ENCODE data around the gene C1QTNF3.

The C1QTNF3 gene

GRCh38 chr5:33973271-33973670 is 69.7 kb downstream of the C1QTNF3 start:
- Histone ChIP-seq H3K4me1 (ENCODE audit: control extremely low read depth in 1 of 4, control insufficient read depth in 4 of 4, insufficient read depth in 4 of 4, low read length in 3 of 4) (no peaks in the 10 kb centered on the region), H3K4me3 (ENCODE audit: control insufficient read depth in 1 of 7, extremely low read depth in 1 of 7, insufficient read depth in 4 of 7, low read depth in 2 of 7, low read length in 6 of 7) (no peak overlapping the region), H3K9me3 (ENCODE audit: control extremely low read depth in 1 of 5, control insufficient read depth in 4 of 5, insufficient read depth in 2 of 5, low read depth in 1 of 5, low read length in 4 of 5) (no peaks in the 10 kb centered on the region), H3K36me3 (ENCODE audit: control insufficient read depth in 4 of 4, insufficient read depth in 4 of 4, low read length in 3 of 4) (no peaks in the 10 kb centered on the region), H3K27ac (ENCODE audit: insufficient read depth in 1 of 2, low read depth in 1 of 2, low read length in 2 of 2, poor library complexity in 1 of 2, severe bottlenecking in 2 of 2) (no peak overlapping the region), H3K27me3 (replicated peaks in 2 of 5; ENCODE audit: control insufficient read depth in 4 of 5, insufficient read depth in 5 of 5, low read length in 4 of 5) (peaks cover 0 to 2% (median 0%) of the 10 kb centered on the region in 5 experiments)
- WGBS (ENCODE audit: insufficient coverage), result 100% methylated on average over 1 of the region's 2 CpGs
- ChIA-PET POLR2A (no interaction called here), CTCF (no interaction called here)
- no peak for DNase-seq

- CTCF ChIA-PET, result interaction anchor here (0.8 to 2.8 kb wide), 20 partner anchors 9 to 596 kb away, joined by 3 to 19 read pairs (median 4); partner anchors contain the start of gene SLC45A2
- POLR2A ChIA-PET, result interaction anchor here (0.5 kb wide), 1 partner anchor 525 kb away, joined by 5 read pairs; no protein-coding TSS in a partner anchor
- WGBS (ENCODE audit: insufficient coverage), result 54% methylated on average over 10 of the region's 10 CpGs
These were observed 73.2 kb downstream of the C1QTNF3 start for GRCh38 chr5:33969572-33970452.

GRCh38 chr5:33968211-33969005 is 74.6 kb downstream of the C1QTNF3 start:
- Histone ChIP-seq H3K36me3 (ENCODE audit: control insufficient read depth in 4 of 4, insufficient read depth in 4 of 4, low read length in 3 of 4) (no peaks in the 10 kb centered on the region), H3K27ac (ENCODE audit: insufficient read depth in 1 of 2, low read depth in 1 of 2, low read length in 2 of 2, poor library complexity in 1 of 2, severe bottlenecking in 2 of 2) (no peak overlapping the region), H3K27me3 (replicated peaks in 2 of 5; ENCODE audit: control insufficient read depth in 4 of 5, insufficient read depth in 5 of 5, low read length in 4 of 5) (peaks cover 0 to 2% (median 0%) of the 10 kb centered on the region in 5 experiments), H3K4me1 (ENCODE audit: control extremely low read depth in 1 of 4, control insufficient read depth in 4 of 4, insufficient read depth in 4 of 4, low read length in 3 of 4) (peaks cover 0 to 8% (median 2%) of the 10 kb centered on the region in 4 experiments), H3K4me3 (ENCODE audit: control insufficient read depth in 1 of 7, extremely low read depth in 1 of 7, insufficient read depth in 4 of 7, low read depth in 2 of 7, low read length in 6 of 7) (no peak overlapping the region), H3K9me3 (ENCODE audit: control extremely low read depth in 1 of 5, control insufficient read depth in 4 of 5, insufficient read depth in 2 of 5, low read depth in 1 of 5, low read length in 4 of 5) (no peaks in the 10 kb centered on the region)
- CTCF ChIA-PET, result interaction anchor here (0.6 to 2.8 kb wide), 11 partner anchors 9 to 535 kb away, joined by 3 to 19 read pairs (median 6); partner anchors contain the start of gene SLC45A2
- POLR2A ChIA-PET, result no interaction called here
- WGBS (ENCODE audit: insufficient coverage), result 100% methylated on average over 1 of the region's 3 CpGs
- no peak for DNase-seq

More at GRCh38 chr5:33969572-33970452, 73.2 kb downstream of the C1QTNF3 start:
- no peak overlapping the region for H3K4me3 ChIP-seq (ENCODE audit: control insufficient read depth in 1 of 7, extremely low read depth in 1 of 7, insufficient read depth in 4 of 7, low read depth in 2 of 7, low read length in 6 of 7)
- DNase-seq, result peak; percentile 39 to 61 (median 60)
- H3K9me3 ChIP-seq (ENCODE audit: control extremely low read depth in 1 of 5, control insufficient read depth in 4 of 5, insufficient read depth in 2 of 5, low read depth in 1 of 5, low read length in 4 of 5), result no peaks in the 10 kb centered on the region
- H3K27me3 ChIP-seq (replicated peaks in 2 of 5; ENCODE audit: control insufficient read depth in 4 of 5, insufficient read depth in 5 of 5, low read length in 4 of 5), result peaks cover 0 to 2% (median 0%) of the 10 kb centered on the region in 5 experiments
- H3K4me1 ChIP-seq (ENCODE audit: control extremely low read depth in 1 of 4, control insufficient read depth in 4 of 4, insufficient read depth in 4 of 4, low read length in 3 of 4), result peaks cover 0 to under 1% (median 0%) of the 10 kb centered on the region in 4 experiments
- no peaks in the 10 kb centered on the region for H3K36me3 ChIP-seq (ENCODE audit: control insufficient read depth in 4 of 4, insufficient read depth in 4 of 4, low read length in 3 of 4)
- H3K27ac ChIP-seq (ENCODE audit: insufficient read depth in 1 of 2, low read depth in 1 of 2, low read length in 2 of 2, poor library complexity in 1 of 2, severe bottlenecking in 2 of 2), result no peak overlapping the region

All from common myeloid progenitor, CD34-positive (primary cell).